K562 (cell line): ENCODE measurements around the gene TTYH2. TPM values are rescaled to one million over a fixed set of nuclear protein-coding genes. Genes with fewer than 3 reads are reported as not detected.

Source experiments
- CHD7 ChIP-seq: fragments of 200-600 bp; sonication (generic); IDR thresholded peaks from one replicate; pipeline ENCODE4 v1.6.1; 2012; ENCODE audit warnings: mild to moderate bottlenecking, low read depth, low read length, inconsistent platforms
- EZH2 ChIP-seq: IDR thresholded peaks from 2 replicates; pipeline ENCODE4 v1.6.1; 2012; ENCODE audit warnings: low read depth, mild to moderate bottlenecking, inconsistent platforms, low read length, borderline replicate concordance
- GATAD2A ChIP-seq: fragments of 450-650 bp; IDR thresholded peaks from 2 replicates; pipeline ENCODE4 v1.6.1; 2017
- KHSRP ChIP-seq: fragments of 450-650 bp; IDR thresholded peaks from 2 replicates; pipeline ENCODE4 v1.6.1; 2017
- MIER1 ChIP-seq: fragments of 450-650 bp; IDR thresholded peaks from 2 replicates; pipeline ENCODE4 v1.6.1; 2016; ENCODE audit warnings: antibody characterized with exemption, mild to moderate bottlenecking, low read depth
- SMC3 ChIP-seq: conservative IDR thresholded peaks from 2 replicates; pipeline ENCODE4 v1.6.1; 2011; ENCODE audit warnings: low read depth, low read length, improper control_type of control experiment; ENCODE audit not compliant: insufficient read depth
- ZNF134 ChIP-seq: fragments of 250-450 bp; sonication (Bioruptor Pico); conservative IDR thresholded peaks from 2 replicates; pipeline ENCODE4 v1.4.0; 2020
- polyA plus RNA-seq, 8 experiments: library from polyadenylated mRNA; depleted of rRNA in 4 of 8; stranded (reverse) in 5 of 8; unstranded in 3 of 8; fragments of >200 nt; fragmentation: Nextera tagmentation in 2 of 8; fragmentation: Illumina TruSeq in 1 of 8; extraction: Ambion mirVana in 2 of 8; extraction: Trizol in 1 of 8; gene quantifications; 2 replicates each; pipeline versions ENCODE4 v1.2.1 to v1.2.3, GENCODE V29; 2011 to 2014; ENCODE audit warnings: inconsistent platforms in 1 of 8, missing spikeins in 1 of 8
- total RNA-seq, 7 experiments: library from RNA; depleted of rRNA in 6 of 7; stranded (reverse); fragments of >200 nt in 6 of 7; fragmentation: Illumina TruSeq in 2 of 7; extraction: Trizol in 2 of 7; gene quantifications; 2 replicates each; pipeline versions ENCODE4 v1.2.1 to v1.2.3, GENCODE V29; 2011 to 2021; ENCODE audit warnings: low replicate concordance in 1 of 7

The TTYH2 gene
- total and polyA plus RNA-seq, 9 of the 15 experiments (the other 6 are each of a cell fraction or from before 2014, with no cell fraction given), result 0.03 to 2.0 (median 0.91) TPM

GRCh38 chr17:74190807-74191406 lies 22.5 kb upstream of the TTYH2 start (continued):
- TF ChIP-seq GATAD2A (no peak), EZH2 (no peak), ZNF134 (CRISPR knock-in tag) (no peak), KHSRP (no peak), MIER1 (peak; percentile 90), CHD7 (no peak), SMC3 (no peak)
